ENCODE results near the gene WBP2. TPM values are rescaled to one million over a fixed set of nuclear protein-coding genes. Genes with fewer than 3 reads are reported as not detected.

The WBP2 gene
- total and polyA plus RNA-seq, 2 of the 13 experiments (the other 11 are each of a cell fraction or from before 2014, with no cell fraction given) = 29.2 to 29.5 TPM

- no peak; the same call in 1 of the 2 replicates for TF ChIP-seq ZBTB20 (CRISPR knock-in tag; IDR thresholded peaks at IDR 0.05; ENCODE audit: borderline replicate concordance, low read depth)
- no peak; the same call in 1 of the 2 replicates for TF ChIP-seq NR1H2 (CRISPR knock-in tag; IDR thresholded peaks at IDR 0.05; ENCODE audit: borderline replicate concordance, low read depth)
- TF ChIP-seq ZBTB42 (CRISPR knock-in tag; IDR thresholded peaks at IDR 0.05) = no peak; the same call in 1 of the 2 replicates
- peak; percentile 68; the same call in 1 of the 2 replicates for TF ChIP-seq ARID4A (CRISPR knock-in tag; IDR thresholded peaks at IDR 0.05; ENCODE audit: borderline replicate concordance)
- peak; percentile 80 for TF ChIP-seq SP5 (CRISPR knock-in tag; IDR thresholded peaks at IDR 0.05; ENCODE audit: borderline replicate concordance, low read depth)
- no peak; the same call in 1 of the 2 replicates for TF ChIP-seq NCOR1 (IDR thresholded peaks at IDR 0.05; ENCODE audit: borderline replicate concordance, low read length)
- TF ChIP-seq, protein P1, sequence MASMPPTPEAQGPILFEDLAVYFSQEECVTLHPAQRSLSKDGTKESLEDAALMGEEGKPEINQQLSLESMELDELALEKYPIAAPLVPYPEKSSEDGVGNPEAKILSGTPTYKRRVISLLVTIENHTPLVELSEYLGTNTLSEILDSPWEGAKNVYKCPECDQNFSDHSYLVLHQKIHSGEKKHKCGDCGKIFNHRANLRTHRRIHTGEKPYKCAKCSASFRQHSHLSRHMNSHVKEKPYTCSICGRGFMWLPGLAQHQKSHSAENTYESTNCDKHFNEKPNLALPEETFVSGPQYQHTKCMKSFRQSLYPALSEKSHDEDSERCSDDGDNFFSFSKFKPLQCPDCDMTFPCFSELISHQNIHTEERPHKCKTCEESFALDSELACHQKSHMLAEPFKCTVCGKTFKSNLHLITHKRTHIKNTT (CRISPR knock-in tag; IDR thresholded peaks at IDR 0.05) = 0 out of 2 replicates have a peak, but pooled peaks have one; percentile 67
- no peak for TF ChIP-seq ZKSCAN1 (IDR thresholded peaks at IDR 0.05; ENCODE audit: low read length)
- no peak for TF ChIP-seq ZNF75D (CRISPR knock-in tag; IDR thresholded peaks at IDR 0.05; ENCODE audit: borderline replicate concordance)
- no peak for TF ChIP-seq TIGD3 (CRISPR knock-in tag; IDR thresholded peaks at IDR 0.05; ENCODE audit: borderline replicate concordance)
- TF ChIP-seq MLXIP (CRISPR knock-in tag; IDR thresholded peaks at IDR 0.05; ENCODE audit: borderline replicate concordance) = 0 out of 2 replicates have a peak, but pooled peaks have one; percentile 35
- no peak; the same call in 1 of the 2 replicates for TF ChIP-seq SOX13 (IDR thresholded peaks at IDR 0.05)
- peak in 1 of 2 experiments; percentile 74; a peak in 2 of 4 replicates for TF ChIP-seq SOX13 (CRISPR knock-in tag; conservative IDR thresholded peaks at IDR 0.05 in 1 of 2, IDR thresholded peaks at IDR 0.05 in 1 of 2)
- no peak for TF ChIP-seq ARNTL (CRISPR knock-in tag; IDR thresholded peaks at IDR 0.05)
- peak in 1 of 2 experiments; percentile 93; a peak in 1 of 4 replicates for TF ChIP-seq KLF16 (CRISPR knock-in tag; IDR thresholded peaks at IDR 0.05)
- no peak; the same call in 1 of the 2 replicates for TF ChIP-seq REPIN1 (CRISPR knock-in tag; IDR thresholded peaks at IDR 0.05; ENCODE audit: borderline replicate concordance, low read depth)
- TF ChIP-seq MYNN (CRISPR knock-in tag; IDR thresholded peaks at IDR 0.05; ENCODE audit: low read depth) = no peak; the same call in 1 of the 2 replicates
- TF ChIP-seq ZZZ3 (CRISPR knock-in tag; IDR thresholded peaks at IDR 0.05; ENCODE audit: borderline replicate concordance) = no peak
Observed at GRCh38 chr17:75877752-75878173, 22.6 kb upstream of the WBP2 start (continued).

Measured in HepG2 (cell line).